ENCODE results near the gene DCHS2.

- no peak for TF ChIP-seq CTCF (IDR thresholded peaks at IDR 0.05; ENCODE audit: poor library complexity)
- TF ChIP-seq EZH2 (IDR thresholded peaks at IDR 0.05; ENCODE audit: borderline replicate concordance): no peak
- TF ChIP-seq EZH2phosphoT487 (IDR thresholded peaks at IDR 0.05; ENCODE audit: low read depth, severe bottlenecking, unreplicated experiment): no peak
Observed at GRCh38 chr4:154414796-154415195, 76.8 kb downstream of the DCHS2 start.
